COLO829 (cell line): ENCODE results near the gene SYTL3.
"Not testable (repeated sequence)": the region's sequence is repeated elsewhere in the genome, so short reads cannot be mapped to it uniquely, and the experiment has no call there.

Experiments
- DNase-seq: peaks from one replicate; pipeline ENCODE4 v3.0.0; 2012; ENCODE audit warnings: low spot score

SYTL3 gene

GRCh38 chr6:158639056-158639455 is 10.8 kb upstream of the SYTL3 start:
- no peak for DNase-seq

DNA sequence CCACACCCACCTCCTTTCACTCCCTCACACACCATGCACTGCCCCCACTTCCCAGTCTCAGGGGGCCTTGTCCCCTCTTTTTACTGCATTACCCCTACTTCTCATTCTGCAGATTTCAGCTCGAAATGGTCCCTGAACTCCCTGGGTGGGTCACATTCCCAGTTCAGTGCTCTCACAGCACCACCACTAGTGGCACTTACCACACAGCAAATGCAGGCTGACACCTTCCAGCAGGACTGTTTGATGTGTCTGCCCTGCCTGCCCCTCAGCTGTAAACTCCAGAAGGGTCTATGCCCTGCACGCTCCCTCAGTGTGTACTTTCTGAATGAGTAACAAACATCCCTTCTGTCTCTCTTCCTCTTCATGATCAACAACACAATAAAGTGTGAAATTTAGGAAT is 9.3 kb upstream of the SYTL3 start:
- no peak for DNase-seq

DNA sequence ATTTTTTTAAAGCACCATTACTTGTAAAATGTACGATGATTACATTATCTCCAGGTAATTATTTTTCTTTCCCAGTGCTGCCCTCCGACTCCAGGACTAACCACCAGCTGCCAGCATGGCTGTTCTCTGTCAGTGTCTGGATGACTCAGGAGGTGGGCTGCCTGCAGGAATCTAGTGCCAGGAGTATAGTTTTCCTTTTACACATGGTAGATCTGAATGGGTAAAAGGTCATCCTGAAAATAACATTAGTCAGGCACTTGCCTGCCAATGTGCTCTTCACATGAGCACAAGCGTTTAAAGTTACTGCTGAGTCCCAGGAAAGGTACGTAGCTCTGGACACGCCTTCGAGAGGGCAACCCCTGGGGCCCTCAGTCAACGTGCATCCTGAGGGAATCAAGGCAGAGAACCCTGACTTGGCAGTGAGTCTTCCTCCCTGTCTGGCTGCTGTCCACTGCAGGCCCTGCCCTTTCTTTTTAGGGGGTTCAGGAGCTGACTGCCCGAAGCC is 7.7 kb upstream of the SYTL3 start:
- DNase-seq: no peak

DNA sequence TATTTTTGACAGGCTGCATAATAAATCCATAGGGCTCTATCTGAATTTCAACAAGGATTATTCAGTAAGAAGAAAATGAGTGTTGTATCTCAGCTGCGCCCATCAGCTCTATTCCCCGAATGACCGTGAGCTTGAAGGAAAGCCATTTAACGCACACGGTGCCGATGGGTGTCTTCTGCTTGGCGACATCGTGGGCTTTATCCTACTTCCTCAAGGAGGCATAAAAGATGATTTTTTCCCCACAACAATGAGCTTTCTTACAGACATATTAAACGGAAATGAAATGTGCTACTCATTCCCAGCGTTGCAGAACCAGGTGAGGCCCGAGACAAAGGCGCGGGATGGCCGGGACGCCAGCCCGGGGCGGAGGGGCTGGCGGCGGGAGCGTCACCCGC is 6.0 kb upstream of the SYTL3 start:
- no peak for DNase-seq

DNA sequence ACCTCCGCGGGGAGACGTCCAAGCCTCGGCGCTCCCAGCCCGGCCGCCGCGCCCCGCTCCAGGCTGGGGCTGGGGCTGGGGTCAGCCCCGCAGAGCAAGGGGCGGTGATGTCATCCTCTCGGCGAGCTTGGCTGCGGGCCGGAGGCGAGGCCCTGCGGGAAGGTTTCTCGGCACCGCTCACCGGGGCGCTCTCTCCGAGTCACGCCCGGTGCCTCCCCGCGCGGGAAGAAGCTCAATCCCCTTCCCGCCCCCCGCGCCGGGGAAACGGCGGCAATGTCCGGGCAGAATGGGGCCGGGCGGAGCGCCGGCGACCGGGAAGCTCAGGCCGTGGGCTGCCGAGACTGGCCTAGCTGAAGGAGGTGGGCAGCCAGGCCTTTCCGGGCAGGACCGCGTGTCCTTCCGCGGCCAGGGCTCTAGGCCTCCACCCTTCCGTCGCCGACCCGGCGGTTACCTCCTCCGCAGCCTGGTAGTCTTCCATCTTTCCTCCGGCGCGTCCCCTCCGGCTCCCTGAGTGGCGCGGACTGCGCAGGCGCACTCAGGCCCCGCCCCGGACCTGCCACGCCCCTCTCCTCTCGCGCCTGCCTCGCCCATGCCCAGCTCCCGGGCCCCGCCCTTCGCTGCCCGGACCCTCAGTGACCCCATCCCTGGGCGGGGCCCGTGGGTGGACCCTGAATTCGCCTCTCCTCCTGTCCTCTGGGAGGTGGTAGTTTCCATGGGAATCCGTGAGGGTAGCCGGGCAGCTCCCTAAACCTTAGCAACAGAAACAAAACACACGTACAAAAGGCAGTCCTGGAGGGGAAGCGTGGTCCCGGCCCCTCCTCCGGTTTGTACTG is 5.4 kb upstream of the SYTL3 start, which contains the start of gene DYNLT1:
Gene DYNLT1 (minus strand): TSS at position 513 of the 833 bp plus-strand sequence. CDS start 35 bp downstream, at position 478.
- peak; percentile 85 for DNase-seq

- no peak for DNase-seq
Observed at GRCh38 chr6:158645064-158646022, 4.5 kb upstream of the SYTL3 start.

GRCh38 chr6:158646023-158646910 is 3.6 kb upstream of the SYTL3 start:
- no peak for DNase-seq

DNA sequence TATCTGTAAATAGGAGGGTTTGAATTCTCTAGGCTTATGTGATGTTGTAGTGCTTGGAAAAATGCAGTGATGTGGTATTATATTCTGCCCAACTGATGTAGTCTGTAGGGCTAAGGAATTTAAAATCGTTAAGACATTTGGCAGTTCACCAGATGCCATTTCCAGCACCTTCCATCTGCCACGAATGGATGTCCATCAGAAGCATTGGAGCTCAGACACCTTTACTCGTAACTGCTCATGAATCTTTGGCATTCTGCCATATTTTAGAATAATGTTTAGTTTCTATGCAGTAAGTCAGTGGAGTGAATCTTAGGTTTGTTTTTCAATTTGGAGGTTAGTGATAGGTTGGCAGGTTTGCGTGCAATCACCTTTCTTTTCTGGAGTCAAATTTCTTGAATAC is 2.4 kb upstream of the SYTL3 start:
- DNase-seq: no peak

DNA sequence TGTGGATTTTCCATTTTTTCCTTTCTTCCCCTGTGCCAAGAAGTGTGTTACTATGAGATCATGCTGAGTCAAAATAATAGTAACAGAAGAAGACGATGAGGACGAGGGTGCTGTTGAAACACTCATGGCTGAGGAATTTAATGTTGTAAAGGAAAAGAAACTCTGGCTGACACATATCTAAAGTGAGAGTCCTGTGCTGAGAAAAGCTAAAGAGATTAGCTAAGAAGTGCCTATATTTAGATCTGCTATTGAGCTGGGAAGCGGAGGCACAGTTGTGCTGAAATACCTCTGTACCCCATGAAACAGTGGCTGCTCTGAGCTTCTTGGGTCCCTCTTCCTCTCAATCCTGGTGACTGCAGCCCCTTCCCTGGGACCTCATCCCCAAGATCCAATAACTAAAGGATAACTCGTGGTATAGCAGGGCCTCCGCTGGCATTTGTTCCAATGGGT is 1.1 kb upstream of the SYTL3 start:
- no peak for DNase-seq

- DNase-seq: not testable (repeated sequence)
Observed at GRCh38 chr6:158651981-158652737, 2.3 kb downstream of the SYTL3 start.

DNA sequence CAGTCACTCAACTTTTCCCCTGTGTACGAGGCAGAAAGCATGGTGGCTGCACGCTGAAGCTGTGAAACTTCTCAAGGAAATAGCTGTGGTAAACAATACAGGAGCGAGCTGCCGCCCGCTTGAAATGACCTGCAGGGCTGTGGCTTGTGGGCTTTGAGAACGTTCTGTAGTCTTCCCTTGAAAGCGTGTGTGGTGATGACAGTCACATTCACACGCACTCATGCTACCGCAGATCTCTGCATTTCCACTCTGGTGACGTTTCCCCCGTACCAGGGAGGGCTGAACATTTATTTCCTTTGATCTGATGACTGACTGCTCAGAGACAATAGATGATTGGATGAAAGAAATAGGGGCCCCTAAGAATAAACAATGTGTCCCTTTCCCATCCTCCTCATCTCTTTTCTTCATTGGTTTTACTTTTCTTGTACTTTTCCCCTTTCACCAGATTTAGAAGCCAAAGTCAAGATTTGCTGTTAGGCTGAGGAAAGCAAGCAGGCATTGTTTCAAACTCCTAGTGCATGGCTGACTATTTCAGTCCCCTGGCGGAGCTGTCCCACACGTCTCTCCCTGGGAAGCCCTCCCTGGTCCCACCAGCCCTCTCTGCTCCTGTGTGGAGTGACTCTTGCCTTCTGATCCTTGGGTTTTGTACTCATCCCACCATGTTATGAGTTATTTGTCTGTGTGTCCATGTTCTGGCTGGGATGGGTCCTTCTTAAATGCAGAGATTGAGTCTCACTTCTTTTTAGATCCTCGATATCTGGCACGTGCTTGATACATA is 3.9 kb downstream of the SYTL3 start:
- no peak for DNase-seq

DNA sequence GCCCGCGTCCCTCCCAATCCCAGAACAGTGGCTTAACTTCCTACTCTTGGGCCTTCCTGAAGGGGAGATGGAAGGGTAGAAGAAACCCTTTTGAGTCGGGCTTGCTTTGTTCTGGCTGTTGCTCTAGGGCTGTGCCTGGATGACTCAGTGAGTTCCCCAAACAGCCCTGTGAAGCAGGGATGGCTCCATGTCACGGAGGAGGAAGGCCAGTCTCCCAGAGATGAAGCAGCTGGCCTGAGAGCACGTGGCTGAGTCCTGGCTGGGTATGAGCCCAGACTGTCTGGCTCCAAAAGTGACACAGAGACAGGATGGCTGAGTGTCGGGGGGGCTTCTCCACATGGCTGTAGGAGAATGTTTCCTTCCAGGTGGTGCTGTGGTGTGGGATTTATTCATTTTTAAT is 4.6 kb downstream of the SYTL3 start:
- DNase-seq: no peak

- DNase-seq: no peak
Observed at GRCh38 chr6:158654960-158655489, 5.2 kb downstream of the SYTL3 start.

GRCh38 chr6:158655569-158656450 is 6.0 kb downstream of the SYTL3 start:
- DNase-seq: no peak

DNA sequence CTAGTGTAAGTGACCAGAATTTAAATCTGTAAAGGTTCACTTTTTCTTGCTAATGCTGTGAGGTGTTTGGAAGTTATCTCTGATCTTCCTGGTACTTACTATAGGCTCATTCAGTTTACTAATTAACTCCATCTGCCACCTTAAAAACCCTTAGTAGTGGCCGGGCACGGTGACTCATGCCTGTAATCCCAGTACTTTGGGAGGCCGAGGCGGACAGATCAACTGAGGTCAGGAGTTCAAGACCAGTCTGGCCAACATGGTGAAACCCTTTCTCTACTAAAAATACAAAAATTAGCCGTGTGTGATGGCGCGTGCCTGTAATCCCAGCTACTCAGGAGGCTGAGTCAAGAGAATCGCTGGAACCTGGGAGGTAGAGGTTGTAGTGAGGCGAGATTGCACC is 7.1 kb downstream of the SYTL3 start:
- DNase-seq: not testable (repeated sequence)

- peak; percentile 19 for DNase-seq
Observed at GRCh38 chr6:158660333-158660754, 10.5 kb downstream of the SYTL3 start.

DNA sequence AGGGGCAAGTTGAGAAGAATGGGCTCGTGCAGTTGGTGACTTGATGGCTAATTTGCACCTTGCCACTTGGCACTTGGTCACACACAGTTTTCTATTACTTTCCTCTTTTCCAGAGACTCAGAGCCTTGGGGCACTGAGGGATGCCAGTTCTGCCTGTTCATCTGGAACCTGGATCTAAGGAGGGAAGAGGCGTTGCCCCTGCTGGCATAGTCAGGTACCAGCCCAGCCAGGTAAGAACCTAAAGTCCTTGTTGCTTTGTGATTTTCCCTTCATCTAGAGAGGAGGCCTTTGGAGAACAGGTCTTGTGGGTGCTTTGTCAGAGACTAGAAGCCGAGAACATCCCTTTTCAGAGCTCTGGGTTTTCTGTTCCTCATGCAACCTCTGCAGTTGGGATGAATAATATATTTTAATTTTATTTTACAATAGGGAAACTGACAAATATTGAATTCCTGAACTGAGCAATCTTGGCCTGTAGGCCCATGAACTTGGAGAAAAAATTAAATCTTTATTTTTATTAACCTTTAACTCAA is 11.4 kb downstream of the SYTL3 start:
- no peak for DNase-seq

DNA sequence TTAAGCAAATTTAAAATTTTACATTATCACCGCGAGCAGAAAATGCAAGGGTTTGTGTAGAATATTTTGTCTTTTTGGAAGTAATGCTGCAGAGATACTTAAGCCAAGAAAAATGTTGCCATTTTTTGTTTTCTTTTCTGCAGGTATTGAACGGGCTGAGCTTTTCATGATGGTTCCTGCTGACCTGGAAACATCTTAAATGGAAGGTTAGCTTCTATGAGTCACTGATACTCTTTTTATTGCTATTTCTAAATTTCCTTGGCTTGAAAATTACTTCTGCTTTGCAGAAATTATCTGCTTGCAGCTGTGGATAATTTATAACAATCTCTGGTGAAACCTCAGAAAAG is 12.7 kb downstream of the SYTL3 start:
- DNase-seq: no peak
